K562 (cell line): Measurements from ENCODE around the gene ERC2.

Experiments
- FOSL1 ChIP-seq: fragments of 200-800 bp; sonication (Bioruptor generic); conservative IDR thresholded peaks from 2 replicates; pipeline ENCODE4 v1.6.1; 2016; ENCODE audit warnings: missing genetic modification characterization, missing compliant biosample characterization
- GATA2 ChIP-seq: sonication (generic); formaldehyde crosslinking; IDR thresholded peaks from 2 replicates; pipeline ENCODE4 v1.4.0; 2020; ENCODE audit warnings: mild to moderate bottlenecking, missing genetic modification reagents
- MEF2D ChIP-seq: conservative IDR thresholded peaks from 2 replicates; pipeline ENCODE4 v1.6.1; 2016; ENCODE audit warnings: low read depth, missing genetic modification characterization, missing compliant biosample characterization
- STAT5B ChIP-seq: fragments of 250-450 bp; sonication (Bioruptor Pico); IDR thresholded peaks from 2 replicates; pipeline ENCODE4 v1.8.0; 2021; ENCODE audit warnings: mild to moderate bottlenecking, inconsistent platforms
- ZFX ChIP-seq: sonication (generic); formaldehyde crosslinking; IDR thresholded peaks from 2 replicates; pipeline ENCODE4 v1.8.0; 2022; ENCODE audit warnings: mild to moderate bottlenecking, missing genetic modification reagents, moderate library complexity
- ZNF551 ChIP-seq: fragments of 250-450 bp; sonication (Bioruptor Pico); IDR thresholded peaks from 2 replicates; pipeline ENCODE4 v1.5.0; 2021; ENCODE audit warnings: mild to moderate bottlenecking, moderate library complexity
- TF ChIP-seq, protein P1 (sequence below): sonication (generic); formaldehyde crosslinking; IDR thresholded peaks from 2 replicates; pipeline ENCODE4 v1.4.0; 2020; ENCODE audit warnings: mild to moderate bottlenecking, missing genetic modification reagents
- TF ChIP-seq, protein P2 (sequence below), 3 experiments: IDR thresholded peaks in 2 of 3; conservative IDR thresholded peaks in 1 of 3; 2 replicates each; pipeline ENCODE4 v1.5.1; 2011 to 2012; ENCODE audit warnings: low read length in 3 of 3, mild to moderate bottlenecking in 3 of 3, control low read depth in 2 of 3, improper control_type of control experiment in 1 of 3, inconsistent platforms in 1 of 3, low read depth in 1 of 3, mixed read lengths in 1 of 3, moderate library complexity in 1 of 3; ENCODE audit not compliant: insufficient read depth in 2 of 3
- TF ChIP-seq, protein P3 (sequence below): sonication (generic); formaldehyde crosslinking; IDR thresholded peaks from 2 replicates; pipeline ENCODE4 v1.8.0; 2023; ENCODE audit warnings: mild to moderate bottlenecking, missing genetic modification reagents

DNA sequence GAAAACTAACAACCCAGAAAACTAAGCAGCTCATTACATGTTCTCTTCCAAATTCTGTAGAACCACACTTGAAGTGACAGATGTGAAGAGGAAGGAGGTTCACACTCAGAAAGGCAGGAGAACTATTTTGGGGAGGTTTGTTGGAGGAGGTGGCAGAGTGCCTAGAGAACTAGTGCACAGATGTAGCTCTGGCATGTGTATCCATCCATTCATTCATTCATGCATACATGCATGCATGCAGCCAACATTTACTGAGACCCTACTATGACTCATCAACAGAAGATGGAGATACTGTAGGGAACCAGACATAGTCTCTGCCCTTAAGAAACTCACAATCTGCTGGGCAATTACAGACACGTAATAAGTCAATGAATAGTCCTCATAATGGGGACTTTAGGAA, 116.7 kb downstream of the ERC2 start:
- TF ChIP-seq GATA2 (CRISPR knock-in tag) (no peak), FOSL1 (no peak), STAT5B (CRISPR knock-in tag) (no peak), ZNF551 (CRISPR knock-in tag) (no peak), ZFX (CRISPR knock-in tag) (no peak), MEF2D (tag) (no peak)
- TF ChIP-seq, protein P1, sequence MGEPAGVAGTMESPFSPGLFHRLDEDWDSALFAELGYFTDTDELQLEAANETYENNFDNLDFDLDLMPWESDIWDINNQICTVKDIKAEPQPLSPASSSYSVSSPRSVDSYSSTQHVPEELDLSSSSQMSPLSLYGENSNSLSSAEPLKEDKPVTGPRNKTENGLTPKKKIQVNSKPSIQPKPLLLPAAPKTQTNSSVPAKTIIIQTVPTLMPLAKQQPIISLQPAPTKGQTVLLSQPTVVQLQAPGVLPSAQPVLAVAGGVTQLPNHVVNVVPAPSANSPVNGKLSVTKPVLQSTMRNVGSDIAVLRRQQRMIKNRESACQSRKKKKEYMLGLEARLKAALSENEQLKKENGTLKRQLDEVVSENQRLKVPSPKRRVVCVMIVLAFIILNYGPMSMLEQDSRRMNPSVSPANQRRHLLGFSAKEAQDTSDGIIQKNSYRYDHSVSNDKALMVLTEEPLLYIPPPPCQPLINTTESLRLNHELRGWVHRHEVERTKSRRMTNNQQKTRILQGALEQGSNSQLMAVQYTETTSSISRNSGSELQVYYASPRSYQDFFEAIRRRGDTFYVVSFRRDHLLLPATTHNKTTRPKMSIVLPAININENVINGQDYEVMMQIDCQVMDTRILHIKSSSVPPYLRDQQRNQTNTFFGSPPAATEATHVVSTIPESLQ (CRISPR knock-in tag), result no peak
- TF ChIP-seq, protein P2, sequence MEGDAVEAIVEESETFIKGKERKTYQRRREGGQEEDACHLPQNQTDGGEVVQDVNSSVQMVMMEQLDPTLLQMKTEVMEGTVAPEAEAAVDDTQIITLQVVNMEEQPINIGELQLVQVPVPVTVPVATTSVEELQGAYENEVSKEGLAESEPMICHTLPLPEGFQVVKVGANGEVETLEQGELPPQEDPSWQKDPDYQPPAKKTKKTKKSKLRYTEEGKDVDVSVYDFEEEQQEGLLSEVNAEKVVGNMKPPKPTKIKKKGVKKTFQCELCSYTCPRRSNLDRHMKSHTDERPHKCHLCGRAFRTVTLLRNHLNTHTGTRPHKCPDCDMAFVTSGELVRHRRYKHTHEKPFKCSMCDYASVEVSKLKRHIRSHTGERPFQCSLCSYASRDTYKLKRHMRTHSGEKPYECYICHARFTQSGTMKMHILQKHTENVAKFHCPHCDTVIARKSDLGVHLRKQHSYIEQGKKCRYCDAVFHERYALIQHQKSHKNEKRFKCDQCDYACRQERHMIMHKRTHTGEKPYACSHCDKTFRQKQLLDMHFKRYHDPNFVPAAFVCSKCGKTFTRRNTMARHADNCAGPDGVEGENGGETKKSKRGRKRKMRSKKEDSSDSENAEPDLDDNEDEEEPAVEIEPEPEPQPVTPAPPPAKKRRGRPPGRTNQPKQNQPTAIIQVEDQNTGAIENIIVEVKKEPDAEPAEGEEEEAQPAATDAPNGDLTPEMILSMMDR (IDR thresholded peaks at IDR 0.05 in 2 of 3, conservative IDR thresholded peaks at IDR 0.05 in 1 of 3; ENCODE audit: insufficient read depth in 2 of 3, low read depth in 1 of 3, low read length in 3 of 3), result no peak
- TF ChIP-seq, protein P3, sequence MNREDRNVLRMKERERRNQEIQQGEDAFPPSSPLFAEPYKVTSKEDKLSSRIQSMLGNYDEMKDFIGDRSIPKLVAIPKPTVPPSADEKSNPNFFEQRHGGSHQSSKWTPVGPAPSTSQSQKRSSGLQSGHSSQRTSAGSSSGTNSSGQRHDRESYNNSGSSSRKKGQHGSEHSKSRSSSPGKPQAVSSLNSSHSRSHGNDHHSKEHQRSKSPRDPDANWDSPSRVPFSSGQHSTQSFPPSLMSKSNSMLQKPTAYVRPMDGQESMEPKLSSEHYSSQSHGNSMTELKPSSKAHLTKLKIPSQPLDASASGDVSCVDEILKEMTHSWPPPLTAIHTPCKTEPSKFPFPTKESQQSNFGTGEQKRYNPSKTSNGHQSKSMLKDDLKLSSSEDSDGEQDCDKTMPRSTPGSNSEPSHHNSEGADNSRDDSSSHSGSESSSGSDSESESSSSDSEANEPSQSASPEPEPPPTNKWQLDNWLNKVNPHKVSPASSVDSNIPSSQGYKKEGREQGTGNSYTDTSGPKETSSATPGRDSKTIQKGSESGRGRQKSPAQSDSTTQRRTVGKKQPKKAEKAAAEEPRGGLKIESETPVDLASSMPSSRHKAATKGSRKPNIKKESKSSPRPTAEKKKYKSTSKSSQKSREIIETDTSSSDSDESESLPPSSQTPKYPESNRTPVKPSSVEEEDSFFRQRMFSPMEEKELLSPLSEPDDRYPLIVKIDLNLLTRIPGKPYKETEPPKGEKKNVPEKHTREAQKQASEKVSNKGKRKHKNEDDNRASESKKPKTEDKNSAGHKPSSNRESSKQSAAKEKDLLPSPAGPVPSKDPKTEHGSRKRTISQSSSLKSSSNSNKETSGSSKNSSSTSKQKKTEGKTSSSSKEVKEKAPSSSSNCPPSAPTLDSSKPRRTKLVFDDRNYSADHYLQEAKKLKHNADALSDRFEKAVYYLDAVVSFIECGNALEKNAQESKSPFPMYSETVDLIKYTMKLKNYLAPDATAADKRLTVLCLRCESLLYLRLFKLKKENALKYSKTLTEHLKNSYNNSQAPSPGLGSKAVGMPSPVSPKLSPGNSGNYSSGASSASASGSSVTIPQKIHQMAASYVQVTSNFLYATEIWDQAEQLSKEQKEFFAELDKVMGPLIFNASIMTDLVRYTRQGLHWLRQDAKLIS (CRISPR knock-in tag), result no peak
